Mammary epithelial cell (primary cell): ENCODE data around the gene ANKRD34A.

Experiments
- EZH2 ChIP-seq: IDR thresholded peaks from 2 replicates; pipeline ENCODE4 v1.6.1; 2012; ENCODE audit warnings: low read length, inconsistent platforms, borderline replicate concordance
- TF ChIP-seq, protein P1 (sequence below), 2 donors: IDR thresholded peaks in 1 of 2; conservative IDR thresholded peaks in 1 of 2; 2 replicates each; pipeline ENCODE4 v1.5.1; 2011 to 2012; ENCODE audit warnings: inconsistent platforms in 2 of 2, low read length in 2 of 2, mild to moderate bottlenecking in 2 of 2, control low read depth in 1 of 2, low read depth in 1 of 2; ENCODE audit not compliant: insufficient read depth in 1 of 2; ENCODE audit errors: extremely low read depth in 1 of 2

GRCh38 chr1:145997718-145998023 lies 33.3 kb upstream of the ANKRD34A start:
- TF ChIP-seq, protein P1, sequence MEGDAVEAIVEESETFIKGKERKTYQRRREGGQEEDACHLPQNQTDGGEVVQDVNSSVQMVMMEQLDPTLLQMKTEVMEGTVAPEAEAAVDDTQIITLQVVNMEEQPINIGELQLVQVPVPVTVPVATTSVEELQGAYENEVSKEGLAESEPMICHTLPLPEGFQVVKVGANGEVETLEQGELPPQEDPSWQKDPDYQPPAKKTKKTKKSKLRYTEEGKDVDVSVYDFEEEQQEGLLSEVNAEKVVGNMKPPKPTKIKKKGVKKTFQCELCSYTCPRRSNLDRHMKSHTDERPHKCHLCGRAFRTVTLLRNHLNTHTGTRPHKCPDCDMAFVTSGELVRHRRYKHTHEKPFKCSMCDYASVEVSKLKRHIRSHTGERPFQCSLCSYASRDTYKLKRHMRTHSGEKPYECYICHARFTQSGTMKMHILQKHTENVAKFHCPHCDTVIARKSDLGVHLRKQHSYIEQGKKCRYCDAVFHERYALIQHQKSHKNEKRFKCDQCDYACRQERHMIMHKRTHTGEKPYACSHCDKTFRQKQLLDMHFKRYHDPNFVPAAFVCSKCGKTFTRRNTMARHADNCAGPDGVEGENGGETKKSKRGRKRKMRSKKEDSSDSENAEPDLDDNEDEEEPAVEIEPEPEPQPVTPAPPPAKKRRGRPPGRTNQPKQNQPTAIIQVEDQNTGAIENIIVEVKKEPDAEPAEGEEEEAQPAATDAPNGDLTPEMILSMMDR (conservative IDR thresholded peaks at IDR 0.05 in 1 of 2, IDR thresholded peaks at IDR 0.05 in 1 of 2; ENCODE audit: extremely low read depth in 1 of 2, insufficient read depth in 1 of 2, low read depth in 1 of 2, low read length in 2 of 2): no peak
- TF ChIP-seq EZH2: no peak
